ENCODE data around the gene NPC1. TPM values are rescaled to one million over a fixed set of nuclear protein-coding genes. Genes with fewer than 3 reads are reported as not detected.

NPC1 gene
- total RNA-seq (2021) (23.9 to 38.3 TPM (median 27.3 TPM) in 3 replicates), Bru-seq, nascent RNA (percentile 76 among the genes with signal in this experiment)
- long read RNA-seq, experiment 1, full-length matches to known transcripts = 43 of 98 reads
- long read RNA-seq, experiment 1, partial matches to known transcripts = 26 of 98 reads
- long read RNA-seq, experiment 1, other reads (novel, unspliced or antisense) = 29 of 98 reads
- long read RNA-seq, experiment 2, full-length matches to known transcripts = 3 of 23 reads
- long read RNA-seq, experiment 2, partial matches to known transcripts = 10 of 23 reads
- long read RNA-seq, experiment 2, other reads (novel, unspliced or antisense) = 10 of 23 reads
- long read RNA-seq, experiment 3 = 0 reads

DNA sequence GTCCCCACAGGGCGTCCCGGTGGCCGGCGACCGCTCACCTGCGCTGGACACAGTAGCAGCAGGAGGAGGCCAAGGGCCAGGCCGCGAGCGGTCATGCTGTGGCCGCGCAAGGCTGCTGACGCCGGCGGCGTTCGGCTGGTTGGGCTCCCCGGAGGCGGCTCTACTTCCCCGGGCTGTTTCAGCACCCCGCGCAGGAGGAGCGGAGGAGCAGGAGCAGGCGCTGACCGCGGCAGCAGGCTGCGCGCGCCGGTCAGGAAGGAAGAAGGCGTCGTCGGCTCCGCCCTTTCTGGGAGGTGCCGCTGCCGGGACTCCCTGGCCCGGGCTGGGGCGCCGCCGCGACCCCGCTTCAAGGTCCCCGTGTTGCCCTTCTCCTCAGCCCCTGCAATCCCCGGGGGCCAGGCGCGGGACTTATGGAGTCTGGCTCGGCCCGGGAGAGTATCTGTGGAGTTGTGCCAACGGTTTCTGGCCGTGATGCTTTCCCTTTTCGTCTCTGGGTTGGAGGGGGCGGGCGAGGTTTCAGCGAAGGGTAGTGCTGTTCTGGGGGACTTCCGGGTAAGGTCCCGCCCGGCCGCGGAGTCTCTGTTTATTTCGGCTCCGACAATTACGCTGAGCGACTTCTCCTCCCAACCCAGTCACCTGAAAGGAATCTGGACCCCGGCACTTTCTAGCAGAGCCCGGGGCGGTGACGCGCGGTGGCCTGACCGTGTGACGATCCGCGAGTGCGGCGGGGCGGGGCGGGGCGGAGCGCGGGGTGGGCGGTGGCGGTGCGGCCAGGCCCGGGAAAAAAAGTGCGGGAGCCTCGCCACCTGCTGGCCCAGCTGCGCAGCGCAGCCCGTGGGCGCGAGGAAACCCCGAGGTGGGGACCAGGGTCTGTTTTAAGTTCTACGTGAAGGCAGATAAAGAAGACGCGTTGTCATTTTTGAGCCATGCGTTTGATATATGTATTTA lies at the start of gene NPC1:
NPC1 (minus strand) TSS at position 258 of the 948 bp plus-strand sequence; CDS start at position 95, 163 bp downstream.
- ChIA-PET CTCF (interaction anchor here (0.9 to 1.8 kb wide), 3 partner anchors 28 to 117 kb away, joined by 3 to 5 read pairs (median 4); no protein-coding TSS in a partner anchor), POLR2A (no interaction called here)
- Mint-ChIP-seq H3K9me3 (no peaks in the 10 kb centered on the region), H3K27ac (peak within 1 kb of the TSS; percentile 95), H3K4me3 (peak within 1 kb of the TSS; percentile 93), H3K4me1 (peaks cover 22% of the 10 kb centered on the region), H3K27me3 (ENCODE audit: low read depth) (no peaks in the 10 kb centered on the region), H3K36me3 (no peaks in the 10 kb centered on the region)
- DNase-seq (ENCODE audit: low spot score) (peak; percentile 90), ATAC-seq (peak; percentile 94)
- TF ChIP-seq, protein P1, sequence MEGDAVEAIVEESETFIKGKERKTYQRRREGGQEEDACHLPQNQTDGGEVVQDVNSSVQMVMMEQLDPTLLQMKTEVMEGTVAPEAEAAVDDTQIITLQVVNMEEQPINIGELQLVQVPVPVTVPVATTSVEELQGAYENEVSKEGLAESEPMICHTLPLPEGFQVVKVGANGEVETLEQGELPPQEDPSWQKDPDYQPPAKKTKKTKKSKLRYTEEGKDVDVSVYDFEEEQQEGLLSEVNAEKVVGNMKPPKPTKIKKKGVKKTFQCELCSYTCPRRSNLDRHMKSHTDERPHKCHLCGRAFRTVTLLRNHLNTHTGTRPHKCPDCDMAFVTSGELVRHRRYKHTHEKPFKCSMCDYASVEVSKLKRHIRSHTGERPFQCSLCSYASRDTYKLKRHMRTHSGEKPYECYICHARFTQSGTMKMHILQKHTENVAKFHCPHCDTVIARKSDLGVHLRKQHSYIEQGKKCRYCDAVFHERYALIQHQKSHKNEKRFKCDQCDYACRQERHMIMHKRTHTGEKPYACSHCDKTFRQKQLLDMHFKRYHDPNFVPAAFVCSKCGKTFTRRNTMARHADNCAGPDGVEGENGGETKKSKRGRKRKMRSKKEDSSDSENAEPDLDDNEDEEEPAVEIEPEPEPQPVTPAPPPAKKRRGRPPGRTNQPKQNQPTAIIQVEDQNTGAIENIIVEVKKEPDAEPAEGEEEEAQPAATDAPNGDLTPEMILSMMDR (IDR thresholded peaks at IDR 0.05) = peak; percentile 85
- TF ChIP-seq NFE2L1 (CRISPR knock-in tag; IDR thresholded peaks at IDR 0.05) (0 out of 2 replicates have a peak, but pooled peaks have one; percentile 7), RELA (CRISPR knock-in tag; IDR thresholded peaks at IDR 0.05; ENCODE audit: borderline replicate concordance) (0 out of 2 replicates have a peak, but pooled peaks have one; percentile 29), SP1 (CRISPR knock-in tag; conservative IDR thresholded peaks at IDR 0.05) (peak; percentile 28), FOXK1 (CRISPR knock-in tag; IDR thresholded peaks at IDR 0.05) (peak; percentile 51; the same call in 1 of the 2 replicates), KAT7 (CRISPR knock-in tag; IDR thresholded peaks at IDR 0.05; ENCODE audit: borderline replicate concordance) (no peak), GTF2I (CRISPR knock-in tag; conservative IDR thresholded peaks at IDR 0.05) (no peak), NFYB (CRISPR knock-in tag; conservative IDR thresholded peaks at IDR 0.05; ENCODE audit: low read depth) (0 out of 2 replicates have a peak, but pooled peaks have one; percentile 5), FOXP1 (CRISPR knock-in tag; IDR thresholded peaks at IDR 0.05; ENCODE audit: borderline replicate concordance) (0 out of 2 replicates have a peak, but pooled peaks have one; percentile 48), ZNF219 (CRISPR knock-in tag; IDR thresholded peaks at IDR 0.05; ENCODE audit: borderline replicate concordance) (0 out of 2 replicates have a peak, but pooled peaks have one; percentile 17), ETV6 (CRISPR knock-in tag; IDR thresholded peaks at IDR 0.05) (no peak), EMX1 (CRISPR knock-in tag; IDR thresholded peaks at IDR 0.05) (no peak)
- TF ChIP-seq, protein P2, sequence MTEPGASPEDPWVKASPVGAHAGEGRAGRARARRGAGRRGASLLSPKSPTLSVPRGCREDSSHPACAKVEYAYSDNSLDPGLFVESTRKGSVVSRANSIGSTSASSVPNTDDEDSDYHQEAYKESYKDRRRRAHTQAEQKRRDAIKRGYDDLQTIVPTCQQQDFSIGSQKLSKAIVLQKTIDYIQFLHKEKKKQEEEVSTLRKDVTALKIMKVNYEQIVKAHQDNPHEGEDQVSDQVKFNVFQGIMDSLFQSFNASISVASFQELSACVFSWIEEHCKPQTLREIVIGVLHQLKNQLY (CRISPR knock-in tag; IDR thresholded peaks at IDR 0.05) = 0 out of 2 replicates have a peak, but pooled peaks have one; percentile 8
- TF ChIP-seq, protein P3, sequence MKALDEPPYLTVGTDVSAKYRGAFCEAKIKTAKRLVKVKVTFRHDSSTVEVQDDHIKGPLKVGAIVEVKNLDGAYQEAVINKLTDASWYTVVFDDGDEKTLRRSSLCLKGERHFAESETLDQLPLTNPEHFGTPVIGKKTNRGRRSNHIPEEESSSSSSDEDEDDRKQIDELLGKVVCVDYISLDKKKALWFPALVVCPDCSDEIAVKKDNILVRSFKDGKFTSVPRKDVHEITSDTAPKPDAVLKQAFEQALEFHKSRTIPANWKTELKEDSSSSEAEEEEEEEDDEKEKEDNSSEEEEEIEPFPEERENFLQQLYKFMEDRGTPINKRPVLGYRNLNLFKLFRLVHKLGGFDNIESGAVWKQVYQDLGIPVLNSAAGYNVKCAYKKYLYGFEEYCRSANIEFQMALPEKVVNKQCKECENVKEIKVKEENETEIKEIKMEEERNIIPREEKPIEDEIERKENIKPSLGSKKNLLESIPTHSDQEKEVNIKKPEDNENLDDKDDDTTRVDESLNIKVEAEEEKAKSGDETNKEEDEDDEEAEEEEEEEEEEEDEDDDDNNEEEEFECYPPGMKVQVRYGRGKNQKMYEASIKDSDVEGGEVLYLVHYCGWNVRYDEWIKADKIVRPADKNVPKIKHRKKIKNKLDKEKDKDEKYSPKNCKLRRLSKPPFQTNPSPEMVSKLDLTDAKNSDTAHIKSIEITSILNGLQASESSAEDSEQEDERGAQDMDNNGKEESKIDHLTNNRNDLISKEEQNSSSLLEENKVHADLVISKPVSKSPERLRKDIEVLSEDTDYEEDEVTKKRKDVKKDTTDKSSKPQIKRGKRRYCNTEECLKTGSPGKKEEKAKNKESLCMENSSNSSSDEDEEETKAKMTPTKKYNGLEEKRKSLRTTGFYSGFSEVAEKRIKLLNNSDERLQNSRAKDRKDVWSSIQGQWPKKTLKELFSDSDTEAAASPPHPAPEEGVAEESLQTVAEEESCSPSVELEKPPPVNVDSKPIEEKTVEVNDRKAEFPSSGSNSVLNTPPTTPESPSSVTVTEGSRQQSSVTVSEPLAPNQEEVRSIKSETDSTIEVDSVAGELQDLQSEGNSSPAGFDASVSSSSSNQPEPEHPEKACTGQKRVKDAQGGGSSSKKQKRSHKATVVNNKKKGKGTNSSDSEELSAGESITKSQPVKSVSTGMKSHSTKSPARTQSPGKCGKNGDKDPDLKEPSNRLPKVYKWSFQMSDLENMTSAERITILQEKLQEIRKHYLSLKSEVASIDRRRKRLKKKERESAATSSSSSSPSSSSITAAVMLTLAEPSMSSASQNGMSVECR (CRISPR knock-in tag; IDR thresholded peaks at IDR 0.05; ENCODE audit: borderline replicate concordance) = peak; percentile 11; the same call in 1 of the 2 replicates
- TF ChIP-seq, protein P4, sequence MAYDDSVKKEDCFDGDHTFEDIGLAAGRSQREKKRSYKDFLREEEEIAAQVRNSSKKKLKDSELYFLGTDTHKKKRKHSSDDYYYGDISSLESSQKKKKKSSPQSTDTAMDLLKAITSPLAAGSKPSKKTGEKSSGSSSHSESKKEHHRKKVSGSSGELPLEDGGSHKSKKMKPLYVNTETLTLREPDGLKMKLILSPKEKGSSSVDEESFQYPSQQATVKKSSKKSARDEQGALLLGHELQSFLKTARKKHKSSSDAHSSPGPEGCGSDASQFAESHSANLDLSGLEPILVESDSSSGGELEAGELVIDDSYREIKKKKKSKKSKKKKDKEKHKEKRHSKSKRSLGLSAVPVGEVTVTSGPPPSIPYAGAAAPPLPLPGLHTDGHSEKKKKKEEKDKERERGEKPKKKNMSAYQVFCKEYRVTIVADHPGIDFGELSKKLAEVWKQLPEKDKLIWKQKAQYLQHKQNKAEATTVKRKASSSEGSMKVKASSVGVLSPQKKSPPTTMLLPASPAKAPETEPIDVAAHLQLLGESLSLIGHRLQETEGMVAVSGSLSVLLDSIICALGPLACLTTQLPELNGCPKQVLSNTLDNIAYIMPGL (CRISPR knock-in tag; IDR thresholded peaks at IDR 0.05) = peak; percentile 70
- TF ChIP-seq, protein P5, sequence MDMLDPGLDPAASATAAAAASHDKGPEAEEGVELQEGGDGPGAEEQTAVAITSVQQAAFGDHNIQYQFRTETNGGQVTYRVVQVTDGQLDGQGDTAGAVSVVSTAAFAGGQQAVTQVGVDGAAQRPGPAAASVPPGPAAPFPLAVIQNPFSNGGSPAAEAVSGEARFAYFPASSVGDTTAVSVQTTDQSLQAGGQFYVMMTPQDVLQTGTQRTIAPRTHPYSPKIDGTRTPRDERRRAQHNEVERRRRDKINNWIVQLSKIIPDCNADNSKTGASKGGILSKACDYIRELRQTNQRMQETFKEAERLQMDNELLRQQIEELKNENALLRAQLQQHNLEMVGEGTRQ (CRISPR knock-in tag; IDR thresholded peaks at IDR 0.05) = no peak
- TF ChIP-seq, protein P6, sequence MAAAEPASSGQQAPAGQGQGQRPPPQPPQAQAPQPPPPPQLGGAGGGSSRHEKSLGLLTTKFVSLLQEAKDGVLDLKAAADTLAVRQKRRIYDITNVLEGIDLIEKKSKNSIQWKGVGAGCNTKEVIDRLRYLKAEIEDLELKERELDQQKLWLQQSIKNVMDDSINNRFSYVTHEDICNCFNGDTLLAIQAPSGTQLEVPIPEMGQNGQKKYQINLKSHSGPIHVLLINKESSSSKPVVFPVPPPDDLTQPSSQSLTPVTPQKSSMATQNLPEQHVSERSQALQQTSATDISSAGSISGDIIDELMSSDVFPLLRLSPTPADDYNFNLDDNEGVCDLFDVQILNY (CRISPR knock-in tag; IDR thresholded peaks at IDR 0.05) = peak; percentile 51; the same call in 1 of the 2 replicates
- TF ChIP-seq, protein P7, sequence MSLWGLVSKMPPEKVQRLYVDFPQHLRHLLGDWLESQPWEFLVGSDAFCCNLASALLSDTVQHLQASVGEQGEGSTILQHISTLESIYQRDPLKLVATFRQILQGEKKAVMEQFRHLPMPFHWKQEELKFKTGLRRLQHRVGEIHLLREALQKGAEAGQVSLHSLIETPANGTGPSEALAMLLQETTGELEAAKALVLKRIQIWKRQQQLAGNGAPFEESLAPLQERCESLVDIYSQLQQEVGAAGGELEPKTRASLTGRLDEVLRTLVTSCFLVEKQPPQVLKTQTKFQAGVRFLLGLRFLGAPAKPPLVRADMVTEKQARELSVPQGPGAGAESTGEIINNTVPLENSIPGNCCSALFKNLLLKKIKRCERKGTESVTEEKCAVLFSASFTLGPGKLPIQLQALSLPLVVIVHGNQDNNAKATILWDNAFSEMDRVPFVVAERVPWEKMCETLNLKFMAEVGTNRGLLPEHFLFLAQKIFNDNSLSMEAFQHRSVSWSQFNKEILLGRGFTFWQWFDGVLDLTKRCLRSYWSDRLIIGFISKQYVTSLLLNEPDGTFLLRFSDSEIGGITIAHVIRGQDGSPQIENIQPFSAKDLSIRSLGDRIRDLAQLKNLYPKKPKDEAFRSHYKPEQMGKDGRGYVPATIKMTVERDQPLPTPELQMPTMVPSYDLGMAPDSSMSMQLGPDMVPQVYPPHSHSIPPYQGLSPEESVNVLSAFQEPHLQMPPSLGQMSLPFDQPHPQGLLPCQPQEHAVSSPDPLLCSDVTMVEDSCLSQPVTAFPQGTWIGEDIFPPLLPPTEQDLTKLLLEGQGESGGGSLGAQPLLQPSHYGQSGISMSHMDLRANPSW (CRISPR knock-in tag; conservative IDR thresholded peaks at IDR 0.05; ENCODE audit: low read depth) = no peak
